Testis (tissue), 3 donors: Measurements from ENCODE around the gene HLA-DMB. TPM values are rescaled to one million over a fixed set of nuclear protein-coding genes. Genes with fewer than 3 reads are reported as not detected.

Experiments used
- DNase-seq: peaks from one replicate; pipeline ENCODE4 v3.0.0-alpha.2; 2019
- H3K27ac ChIP-seq, 2 donors: fragments of 200-600 bp; sonication (generic); one replicate each; pipeline ENCODE4 v1.5.1; 2019
- H3K27me3 ChIP-seq: fragments of 200-600 bp; sonication (generic); one replicate; pipeline ENCODE4 v1.5.1; 2019
- H3K36me3 ChIP-seq: fragments of 200-600 bp; sonication (generic); one replicate; pipeline ENCODE4 v1.5.1; 2017; ENCODE audit warnings: low read depth; ENCODE audit errors: missing control alignments
- H3K4me1 ChIP-seq: fragments of 200-600 bp; sonication (generic); one replicate; pipeline ENCODE4 v1.5.1; 2019
- H3K4me3 ChIP-seq, 2 donors: fragments of 200-600 bp; sonication (generic); one replicate each; pipeline ENCODE4 v1.5.1; 2017 to 2019
- H3K9me3 ChIP-seq: fragments of 200-600 bp; sonication (generic); one replicate; pipeline ENCODE4 v1.5.1; 2017
- POLR2A ChIP-seq: fragments of 450-650 bp; IDR thresholded peaks from one replicate; pipeline ENCODE4 v1.6.1; 2017; ENCODE audit warnings: antibody characterized with exemption, mild to moderate bottlenecking, moderate library complexity
- WGBS, 2 donors: methylation state at CpG; one replicate each; pipeline ENCODE4 v1.1.5; 2018; 5-methylcytosine and 5-hydroxymethylcytosine counted together
- intact Hi-C: fragments of 100-400 bp; cut with DNase I; formaldehyde crosslinking; loops from one replicate; pipeline ENCODE4 v1.15.1; 2023; ENCODE audit warnings: low total_unique reads
- polyA plus RNA-seq: library from polyadenylated mRNA; stranded (reverse); fragments of 350-450 nt; fragmentation: Illumina TruSeq; extraction: RNeasy Lipid Tissue Mini Kit (QIAGEN cat#74804); gene quantifications from one replicate; pipeline ENCODE4 v1.2.3, GENCODE V29; 2014; ENCODE audit warnings: low read depth, low replicate concordance; ENCODE audit not compliant: insufficient read depth
- total RNA-seq, 2 donors: library from RNA; depleted of rRNA; stranded (reverse); fragments of >200 nt; gene quantifications; one replicate each; pipeline ENCODE4 v1.2.3, GENCODE V29; 2016
- TF ChIP-seq, protein P1 (sequence below), 3 experiments: fragments of 450-650 bp in 2 of 3; fragments of 200-600 bp in 1 of 3; sonication (generic) in 1 of 3; IDR thresholded peaks; one replicate each; pipeline ENCODE4 v1.5.1; 2016 to 2019; ENCODE audit warnings: antibody characterized with exemption in 3 of 3, mild to moderate bottlenecking in 2 of 3, moderate library complexity in 1 of 3

The HLA-DMB gene
- total and polyA plus RNA-seq, 3 donors from 2014 or later = 4.9 to 46.1 (median 6.0) TPM

DNA sequence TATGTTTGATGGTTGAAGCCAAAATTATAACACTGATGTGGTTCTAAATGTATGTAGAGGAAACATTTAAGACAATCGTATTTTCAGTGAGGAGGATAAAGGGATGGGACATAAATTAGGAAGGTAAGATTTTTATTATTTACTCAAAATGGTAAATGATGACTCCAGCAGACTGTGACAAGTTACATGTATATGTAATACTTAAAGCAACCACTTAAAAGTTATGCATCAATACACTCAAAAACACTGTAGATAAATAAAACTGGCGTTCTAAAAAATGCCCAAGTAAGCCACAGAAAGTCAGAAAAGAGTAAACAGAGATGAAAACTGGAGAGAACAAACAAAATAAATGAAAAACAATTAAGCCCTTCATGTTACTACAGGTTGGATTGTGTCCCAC lies 18.7 kb downstream of the HLA-DMB start:
- Histone ChIP-seq H3K27ac (no peak overlapping the region), H3K9me3 (no peaks in the 10 kb centered on the region), H3K4me3 (no peak overlapping the region), H3K27me3 (no peaks in the 10 kb centered on the region), H3K36me3 (no peaks in the 10 kb centered on the region), H3K4me1 (no peaks in the 10 kb centered on the region)
- TF ChIP-seq, protein P1, sequence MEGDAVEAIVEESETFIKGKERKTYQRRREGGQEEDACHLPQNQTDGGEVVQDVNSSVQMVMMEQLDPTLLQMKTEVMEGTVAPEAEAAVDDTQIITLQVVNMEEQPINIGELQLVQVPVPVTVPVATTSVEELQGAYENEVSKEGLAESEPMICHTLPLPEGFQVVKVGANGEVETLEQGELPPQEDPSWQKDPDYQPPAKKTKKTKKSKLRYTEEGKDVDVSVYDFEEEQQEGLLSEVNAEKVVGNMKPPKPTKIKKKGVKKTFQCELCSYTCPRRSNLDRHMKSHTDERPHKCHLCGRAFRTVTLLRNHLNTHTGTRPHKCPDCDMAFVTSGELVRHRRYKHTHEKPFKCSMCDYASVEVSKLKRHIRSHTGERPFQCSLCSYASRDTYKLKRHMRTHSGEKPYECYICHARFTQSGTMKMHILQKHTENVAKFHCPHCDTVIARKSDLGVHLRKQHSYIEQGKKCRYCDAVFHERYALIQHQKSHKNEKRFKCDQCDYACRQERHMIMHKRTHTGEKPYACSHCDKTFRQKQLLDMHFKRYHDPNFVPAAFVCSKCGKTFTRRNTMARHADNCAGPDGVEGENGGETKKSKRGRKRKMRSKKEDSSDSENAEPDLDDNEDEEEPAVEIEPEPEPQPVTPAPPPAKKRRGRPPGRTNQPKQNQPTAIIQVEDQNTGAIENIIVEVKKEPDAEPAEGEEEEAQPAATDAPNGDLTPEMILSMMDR (IDR thresholded peaks at IDR 0.05) = no peak
- no peak for TF ChIP-seq POLR2A
- no peak for DNase-seq
- 89 to 97% methylated on average over 2 of the region's 2 CpGs for WGBS, 2 donors
- intact Hi-C loops = no loop called here

DNA sequence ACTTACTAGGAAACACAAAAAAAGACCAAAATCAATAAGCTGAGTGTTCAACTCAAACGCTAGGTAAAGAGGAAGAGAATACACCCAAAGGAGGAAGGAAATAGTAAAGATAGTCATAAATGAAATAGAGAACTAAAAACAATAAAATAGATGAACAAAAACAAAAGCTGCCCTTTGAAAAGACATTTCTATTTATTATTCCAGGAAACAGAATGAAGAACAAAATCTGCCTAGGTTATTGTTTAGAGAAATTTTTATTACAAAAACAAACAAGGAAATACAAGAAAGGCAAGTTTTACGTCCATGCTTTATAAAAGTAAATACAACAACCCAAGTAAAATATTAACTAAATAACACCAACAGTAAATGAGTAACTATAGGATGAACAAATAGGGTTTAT lies 20.1 kb downstream of the HLA-DMB start:
- WGBS, 2 donors = 72 to 79% methylated on average over 2 of the region's 2 CpGs
- Histone ChIP-seq H3K4me3 (no peak overlapping the region), H3K9me3 (no peaks in the 10 kb centered on the region), H3K27ac (no peak overlapping the region), H3K27me3 (no peaks in the 10 kb centered on the region), H3K36me3 (no peaks in the 10 kb centered on the region), H3K4me1 (no peaks in the 10 kb centered on the region)
- intact Hi-C loops = no loop called here
- no peak for TF ChIP-seq POLR2A
- TF ChIP-seq, protein P1 (IDR thresholded peaks at IDR 0.05) = no peak
- no peak for DNase-seq

DNA sequence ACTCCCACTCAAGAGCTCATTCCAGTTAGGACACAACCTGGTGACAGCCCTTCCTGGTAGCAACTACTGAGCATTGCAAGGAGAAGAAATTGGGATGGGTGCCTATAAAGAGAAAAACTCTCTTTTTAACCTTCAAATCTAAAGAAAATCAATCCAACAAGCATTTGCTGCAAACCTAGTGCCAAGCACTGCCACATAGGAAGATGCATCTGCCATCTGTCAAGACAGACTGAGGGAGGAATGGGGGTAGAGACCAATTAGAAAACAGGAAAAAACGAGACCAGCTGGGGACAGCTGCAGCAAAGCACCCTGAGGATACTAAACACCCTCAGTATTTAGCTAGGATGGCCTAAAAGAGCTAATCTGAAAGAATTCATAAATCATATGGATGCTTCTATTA lies 27.9 kb downstream of the HLA-DMB start:
- no peak for DNase-seq
- intact Hi-C loops = no loop called here
- Histone ChIP-seq H3K4me1 (no peaks in the 10 kb centered on the region), H3K27me3 (no peaks in the 10 kb centered on the region), H3K27ac (no peak overlapping the region), H3K9me3 (no peaks in the 10 kb centered on the region), H3K36me3 (no peaks in the 10 kb centered on the region), H3K4me3 (no peak overlapping the region)
- TF ChIP-seq, protein P1 (IDR thresholded peaks at IDR 0.05) = no peak
- no peak for TF ChIP-seq POLR2A
- 74 to 89% methylated on average over 1 of the region's 1 CpG for WGBS, 2 donors

DNA sequence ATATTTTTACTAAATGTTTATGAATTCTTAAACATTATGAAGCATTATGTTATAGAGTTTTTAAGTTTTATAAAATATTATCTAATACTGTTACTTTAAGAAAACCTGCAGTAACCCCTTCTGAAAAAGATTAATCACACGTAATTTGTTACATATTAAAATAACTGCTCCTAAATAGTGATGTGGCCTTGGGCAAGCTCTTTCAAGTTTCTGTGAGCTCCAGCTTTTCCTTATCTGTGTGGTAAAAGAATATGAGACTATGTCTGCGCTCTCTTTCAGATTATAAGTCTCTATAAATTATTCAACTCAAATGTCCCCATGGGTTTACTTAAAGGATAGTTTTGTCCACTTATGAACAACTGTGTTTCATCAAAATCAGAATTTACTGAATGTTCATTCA lies 31.9 kb downstream of the HLA-DMB start:
- TF ChIP-seq, protein P1 (IDR thresholded peaks at IDR 0.05) = no peak
- TF ChIP-seq POLR2A = no peak
- Histone ChIP-seq H3K9me3 (no peaks in the 10 kb centered on the region), H3K4me1 (no peaks in the 10 kb centered on the region), H3K4me3 (no peak overlapping the region), H3K27me3 (no peaks in the 10 kb centered on the region), H3K36me3 (no peaks in the 10 kb centered on the region), H3K27ac (no peak overlapping the region)
- intact Hi-C loops = no loop called here
- peak; percentile 45 for DNase-seq
- 56 to 59% methylated on average over 2 of the region's 2 CpGs for WGBS, 2 donors

DNA sequence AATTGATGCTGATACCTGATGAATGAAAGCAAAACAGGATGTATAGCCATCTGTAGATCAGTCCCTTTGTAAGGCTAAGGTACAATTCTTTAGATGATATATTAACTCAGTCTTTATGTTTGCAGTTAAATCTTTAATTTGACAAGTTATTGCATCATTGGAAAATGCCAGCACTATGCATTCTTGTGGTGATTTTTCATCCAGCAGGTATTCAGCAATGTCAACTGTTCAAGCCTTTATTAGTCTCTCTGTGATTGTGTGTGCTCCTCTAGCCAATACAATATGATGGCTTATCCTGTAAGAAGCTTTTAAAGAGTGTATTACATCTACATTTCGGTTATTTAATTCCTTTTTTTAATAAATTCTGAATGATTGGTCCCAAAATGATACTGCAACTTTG lies 34.3 kb downstream of the HLA-DMB start:
- intact Hi-C loops = no loop called here
- Histone ChIP-seq H3K9me3 (no peaks in the 10 kb centered on the region), H3K27me3 (no peaks in the 10 kb centered on the region), H3K4me1 (no peaks in the 10 kb centered on the region), H3K4me3 (no peak overlapping the region), H3K36me3 (no peaks in the 10 kb centered on the region), H3K27ac (no peak overlapping the region)
- 86 to 88% methylated on average over 1 of the region's 1 CpG for WGBS, 2 donors
- DNase-seq = no peak
- TF ChIP-seq POLR2A = no peak
- TF ChIP-seq, protein P1 (IDR thresholded peaks at IDR 0.05) = no peak
